Measurements from ENCODE around the gene CELSR1. TPM values are rescaled to one million over a fixed set of nuclear protein-coding genes. Genes with fewer than 3 reads are reported as not detected.

Gene CELSR1
- total RNA-seq, 1 donor from 2014 or later = 16.0 TPM

- no peak for TF ChIP-seq CTCF (IDR thresholded peaks at IDR 0.05)
- Mint-ChIP-seq H3K27ac (ENCODE audit: unreplicated experiment) (no peak overlapping the region), H3K4me3 (ENCODE audit: unreplicated experiment) (no peak overlapping the region), H3K9me3 (ENCODE audit: unreplicated experiment) (peaks cover 10% of the 10 kb centered on the region), H3K4me1 (ENCODE audit: unreplicated experiment) (peaks cover 16% of the 10 kb centered on the region), H3K36me3 (ENCODE audit: unreplicated experiment) (peaks cover 3% of the 10 kb centered on the region), H3K27me3 (ENCODE audit: unreplicated experiment) (no peaks in the 10 kb centered on the region)
- DNase-seq (ENCODE audit: extremely low spot score, unreplicated experiment) = no peak
These were observed 112.9 kb downstream of the CELSR1 start for GRCh38 chr22:46424496-46424895.

GRCh38 chr22:46422896-46423295 lies 114.5 kb downstream of the CELSR1 start:
- DNase-seq (ENCODE audit: extremely low spot score, unreplicated experiment) = no peak
- peaks cover 16% of the 10 kb centered on the region for H3K4me1 Mint-ChIP-seq (ENCODE audit: unreplicated experiment)
- no peak overlapping the region for H3K27ac Mint-ChIP-seq (ENCODE audit: unreplicated experiment)
- H3K9me3 Mint-ChIP-seq (ENCODE audit: unreplicated experiment) = peaks cover 10% of the 10 kb centered on the region
- H3K36me3 Mint-ChIP-seq (ENCODE audit: unreplicated experiment) = peaks cover 3% of the 10 kb centered on the region
- TF ChIP-seq CTCF (IDR thresholded peaks at IDR 0.05) = no peak
- H3K27me3 Mint-ChIP-seq (ENCODE audit: unreplicated experiment) = no peaks in the 10 kb centered on the region
- no peak overlapping the region for H3K4me3 Mint-ChIP-seq (ENCODE audit: unreplicated experiment)

- Mint-ChIP-seq H3K27ac (ENCODE audit: unreplicated experiment) (no peak overlapping the region), H3K4me1 (ENCODE audit: unreplicated experiment) (peaks cover 16% of the 10 kb centered on the region), H3K4me3 (ENCODE audit: unreplicated experiment) (no peak overlapping the region), H3K36me3 (ENCODE audit: unreplicated experiment) (peaks cover 3% of the 10 kb centered on the region), H3K27me3 (ENCODE audit: unreplicated experiment) (no peaks in the 10 kb centered on the region), H3K9me3 (ENCODE audit: unreplicated experiment) (peaks cover 10% of the 10 kb centered on the region)
- no peak for DNase-seq (ENCODE audit: extremely low spot score, unreplicated experiment)
- TF ChIP-seq CTCF (IDR thresholded peaks at IDR 0.05) = no peak
These were observed 116.2 kb downstream of the CELSR1 start for GRCh38 chr22:46421267-46421666.

- no peak overlapping the region for H3K27ac Mint-ChIP-seq (ENCODE audit: unreplicated experiment)
- no peak for DNase-seq (ENCODE audit: extremely low spot score, unreplicated experiment)
- no peaks in the 10 kb centered on the region for H3K27me3 Mint-ChIP-seq (ENCODE audit: unreplicated experiment)
- no peaks in the 10 kb centered on the region for H3K36me3 Mint-ChIP-seq (ENCODE audit: unreplicated experiment)
- no peak overlapping the region for H3K4me3 Mint-ChIP-seq (ENCODE audit: unreplicated experiment)
- H3K4me1 Mint-ChIP-seq (ENCODE audit: unreplicated experiment) = peaks cover 9% of the 10 kb centered on the region
- no peak for TF ChIP-seq CTCF (IDR thresholded peaks at IDR 0.05)
- no peaks in the 10 kb centered on the region for H3K9me3 Mint-ChIP-seq (ENCODE audit: unreplicated experiment)
These were observed 117.5 kb downstream of the CELSR1 start for GRCh38 chr22:46419754-46420571.

GRCh38 chr22:46418827-46419226 lies 118.6 kb downstream of the CELSR1 start:
- Mint-ChIP-seq H3K27ac (ENCODE audit: unreplicated experiment) (no peak overlapping the region), H3K36me3 (ENCODE audit: unreplicated experiment) (no peaks in the 10 kb centered on the region), H3K4me3 (ENCODE audit: unreplicated experiment) (no peak overlapping the region), H3K4me1 (ENCODE audit: unreplicated experiment) (peaks cover 2% of the 10 kb centered on the region), H3K9me3 (ENCODE audit: unreplicated experiment) (no peaks in the 10 kb centered on the region), H3K27me3 (ENCODE audit: unreplicated experiment) (no peaks in the 10 kb centered on the region)
- no peak for TF ChIP-seq CTCF (IDR thresholded peaks at IDR 0.05)
- DNase-seq (ENCODE audit: extremely low spot score, unreplicated experiment) = no peak
